ENCODE results near the gene FANCC.
"Not testable (repeated sequence)": the region's sequence is repeated elsewhere in the genome, so short reads cannot be mapped to it uniquely, and the experiment has no call there.

FANCC gene

DNA sequence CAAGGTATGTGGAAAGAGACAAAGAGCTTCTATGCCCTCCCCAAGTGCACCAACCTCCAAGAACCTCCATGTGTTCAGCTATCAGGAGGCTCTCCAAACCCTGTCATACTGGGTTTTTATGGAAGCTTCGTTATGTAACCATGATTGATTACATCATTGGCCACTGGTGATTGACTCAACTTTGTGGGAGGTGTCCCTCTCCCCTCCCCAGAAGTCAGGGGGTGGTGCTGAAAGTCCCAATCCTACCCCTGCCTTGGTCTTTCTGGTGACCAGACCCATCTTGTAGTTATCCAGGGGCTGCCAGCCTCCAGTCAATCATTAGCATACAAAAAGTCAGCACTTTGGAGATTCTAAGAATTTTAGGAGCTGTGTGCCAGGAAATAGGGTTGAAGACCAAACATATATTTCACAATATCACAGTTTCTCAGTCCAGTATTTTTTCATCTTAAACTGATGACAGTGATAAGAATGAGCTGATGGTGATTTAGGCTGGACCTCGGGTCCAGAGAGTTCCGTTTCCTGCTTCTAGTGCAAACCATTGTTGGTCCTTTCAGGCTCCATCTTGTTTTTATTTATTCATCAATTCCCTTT is 27.3 kb upstream of the FANCC start:
- H3K36me3 ChIP-seq (ENCODE audit: insufficient read depth, low read length): no peaks in the 10 kb centered on the region
- peaks cover 3% of the 10 kb centered on the region for H3K4me1 ChIP-seq (ENCODE audit: insufficient read depth, low read length)
- H2AFZ ChIP-seq (ENCODE audit: low read depth, low read length): no peak overlapping the region
- H3K27me3 ChIP-seq (ENCODE audit: insufficient read depth, low read length): no peaks in the 10 kb centered on the region
- peaks cover 8% of the 10 kb centered on the region for H3K9me3 ChIP-seq (ENCODE audit: low read length)
- H3K4me3 ChIP-seq (ENCODE audit: low read length): no peak overlapping the region

DNA sequence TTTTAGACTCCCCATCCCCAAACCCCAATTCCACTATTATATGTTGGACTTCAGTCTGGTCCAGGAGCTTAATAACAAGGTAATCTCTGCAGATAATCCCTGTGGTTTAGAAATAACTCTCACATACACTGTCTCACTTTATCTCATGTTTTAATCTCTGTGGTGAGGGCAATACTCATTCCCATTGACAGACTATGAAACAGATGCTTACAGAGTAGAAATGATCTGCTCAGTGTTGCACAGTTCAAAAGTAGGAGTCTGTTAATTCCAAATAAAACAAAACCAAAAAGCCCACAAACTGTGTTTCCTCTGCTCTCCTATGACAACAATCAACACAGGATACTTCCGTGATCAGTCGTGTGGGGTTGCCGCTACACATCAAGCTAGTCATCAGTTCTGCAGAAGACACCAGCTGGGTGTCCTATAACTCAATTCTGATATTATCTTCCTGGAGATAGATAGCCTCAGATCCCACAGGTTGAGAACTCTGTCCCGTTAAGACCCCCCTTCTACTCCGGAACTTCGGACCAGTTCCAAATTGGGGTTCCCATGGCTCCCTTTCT is 26.3 kb upstream of the FANCC start:
- H3K4me3 ChIP-seq (ENCODE audit: low read length): no peak overlapping the region
- H2AFZ ChIP-seq (ENCODE audit: low read depth, low read length): no peak overlapping the region
- H3K36me3 ChIP-seq (ENCODE audit: insufficient read depth, low read length): no peaks in the 10 kb centered on the region
- peaks cover 3% of the 10 kb centered on the region for H3K4me1 ChIP-seq (ENCODE audit: insufficient read depth, low read length)
- peaks cover 2% of the 10 kb centered on the region for H3K9me3 ChIP-seq (ENCODE audit: low read length)
- no peaks in the 10 kb centered on the region for H3K27me3 ChIP-seq (ENCODE audit: insufficient read depth, low read length)

DNA sequence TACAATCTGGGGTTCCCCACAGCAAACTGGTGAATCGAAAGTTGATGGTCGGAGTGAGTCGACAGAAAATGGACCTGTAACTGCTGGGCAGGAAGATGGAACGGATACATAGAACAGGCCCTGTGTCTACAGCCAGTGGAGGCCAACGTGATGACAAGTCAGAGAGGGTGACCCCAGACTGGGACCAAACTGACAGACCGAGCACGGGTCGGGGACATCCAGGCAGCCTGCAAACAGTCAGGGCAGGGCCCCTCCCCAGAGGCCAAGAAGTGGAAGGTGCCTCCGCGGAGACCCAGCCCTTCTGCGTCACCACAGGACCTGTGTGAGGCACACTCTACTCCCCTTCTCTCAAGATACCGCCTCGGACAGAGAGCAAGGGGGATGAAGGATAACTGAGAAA is 25.1 kb upstream of the FANCC start:
- H2AFZ ChIP-seq (ENCODE audit: low read depth, low read length): no peak overlapping the region
- peaks cover 3% of the 10 kb centered on the region for H3K4me1 ChIP-seq (ENCODE audit: insufficient read depth, low read length)
- H3K27me3 ChIP-seq (ENCODE audit: insufficient read depth, low read length): no peaks in the 10 kb centered on the region
- no peak overlapping the region for H3K4me3 ChIP-seq (ENCODE audit: low read length)
- peaks cover 5% of the 10 kb centered on the region for H3K9me3 ChIP-seq (ENCODE audit: low read length)
- H3K36me3 ChIP-seq (ENCODE audit: insufficient read depth, low read length): no peaks in the 10 kb centered on the region

- H3K27me3 ChIP-seq (ENCODE audit: insufficient read depth, low read length): no peaks in the 10 kb centered on the region
- H2AFZ ChIP-seq (ENCODE audit: low read depth, low read length): no peak overlapping the region
- H3K36me3 ChIP-seq (ENCODE audit: insufficient read depth, low read length): no peaks in the 10 kb centered on the region
- H3K4me3 ChIP-seq (ENCODE audit: low read length): no peak overlapping the region
- H3K9me3 ChIP-seq (ENCODE audit: low read length): peaks cover 4% of the 10 kb centered on the region
- peaks cover 3% of the 10 kb centered on the region for H3K4me1 ChIP-seq (ENCODE audit: insufficient read depth, low read length)
Measured at GRCh38 chr9:95341293-95341962, 23.9 kb upstream of the FANCC start.

DNA sequence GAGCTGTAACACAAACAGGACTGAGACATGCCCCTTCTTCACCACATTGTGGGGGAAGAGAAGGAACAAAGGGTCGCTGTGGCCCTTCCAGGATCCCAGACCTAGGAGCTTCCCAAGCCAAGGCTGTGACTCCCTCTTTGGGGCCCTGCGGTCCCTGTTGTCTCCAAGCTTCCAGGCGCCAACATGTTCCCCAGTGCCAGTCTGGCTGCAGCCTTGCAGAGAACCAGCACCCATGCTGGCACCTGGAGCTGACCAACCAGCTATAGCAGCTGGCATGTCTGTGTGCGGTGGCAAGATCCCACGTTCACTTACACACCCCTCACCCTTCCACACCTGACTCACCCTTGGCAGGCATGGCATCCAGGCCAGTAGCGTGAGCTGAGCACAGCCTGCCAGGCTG is 20.7 kb upstream of the FANCC start:
- Histone ChIP-seq H3K4me3 (ENCODE audit: low read length) (no peak overlapping the region), H2AFZ (ENCODE audit: low read depth, low read length) (no peak overlapping the region), H3K27me3 (ENCODE audit: insufficient read depth, low read length) (no peaks in the 10 kb centered on the region), H3K36me3 (ENCODE audit: insufficient read depth, low read length) (no peaks in the 10 kb centered on the region), H3K4me1 (ENCODE audit: insufficient read depth, low read length) (peaks cover 3% of the 10 kb centered on the region), H3K9me3 (ENCODE audit: low read length) (peaks cover 4% of the 10 kb centered on the region)

DNA sequence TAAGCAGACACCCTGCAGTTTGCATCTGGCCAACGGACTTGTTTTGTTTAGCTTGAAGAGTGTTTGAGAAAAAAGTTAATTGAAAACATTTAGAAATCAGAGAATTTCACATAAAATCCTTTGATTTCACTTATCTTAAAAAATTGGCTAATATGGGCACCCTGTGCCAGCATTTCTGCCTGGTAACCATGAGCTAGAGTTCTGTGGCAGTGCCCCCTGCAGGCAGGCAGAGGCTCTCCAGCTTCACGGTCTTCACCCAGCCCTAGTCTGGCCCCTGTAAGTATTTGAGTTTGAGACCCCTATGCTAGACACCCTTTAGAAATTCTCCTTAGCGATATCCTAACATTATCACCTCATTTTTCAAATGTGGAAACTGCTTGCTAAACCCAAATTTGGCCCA is 18.8 kb upstream of the FANCC start:
- no peak overlapping the region for H3K4me3 ChIP-seq (ENCODE audit: low read length)
- no peaks in the 10 kb centered on the region for H3K36me3 ChIP-seq (ENCODE audit: insufficient read depth, low read length)
- peaks cover 4% of the 10 kb centered on the region for H3K9me3 ChIP-seq (ENCODE audit: low read length)
- H3K4me1 ChIP-seq (ENCODE audit: insufficient read depth, low read length): no peaks in the 10 kb centered on the region
- H3K27me3 ChIP-seq (ENCODE audit: insufficient read depth, low read length): no peaks in the 10 kb centered on the region
- no peak overlapping the region for H2AFZ ChIP-seq (ENCODE audit: low read depth, low read length)

- Histone ChIP-seq H3K4me1 (ENCODE audit: insufficient read depth, low read length) (no peaks in the 10 kb centered on the region), H3K36me3 (ENCODE audit: insufficient read depth, low read length) (no peaks in the 10 kb centered on the region), H3K9me3 (ENCODE audit: low read length) (peaks cover 3% of the 10 kb centered on the region), H2AFZ (ENCODE audit: low read depth, low read length) (no peak overlapping the region), H3K27me3 (ENCODE audit: insufficient read depth, low read length) (no peaks in the 10 kb centered on the region), H3K4me3 (ENCODE audit: low read length) (no peak overlapping the region)
Measured at GRCh38 chr9:95333426-95333825, 15.9 kb upstream of the FANCC start.

- Histone ChIP-seq H3K4me1 (ENCODE audit: insufficient read depth, low read length) (no peaks in the 10 kb centered on the region), H3K36me3 (ENCODE audit: insufficient read depth, low read length) (no peaks in the 10 kb centered on the region), H3K4me3 (ENCODE audit: low read length) (no peak overlapping the region), H2AFZ (ENCODE audit: low read depth, low read length) (no peak overlapping the region), H3K27me3 (ENCODE audit: insufficient read depth, low read length) (no peaks in the 10 kb centered on the region), H3K9me3 (ENCODE audit: low read length) (no peaks in the 10 kb centered on the region)
Measured at GRCh38 chr9:95332860-95333259, 15.4 kb upstream of the FANCC start.

DNA sequence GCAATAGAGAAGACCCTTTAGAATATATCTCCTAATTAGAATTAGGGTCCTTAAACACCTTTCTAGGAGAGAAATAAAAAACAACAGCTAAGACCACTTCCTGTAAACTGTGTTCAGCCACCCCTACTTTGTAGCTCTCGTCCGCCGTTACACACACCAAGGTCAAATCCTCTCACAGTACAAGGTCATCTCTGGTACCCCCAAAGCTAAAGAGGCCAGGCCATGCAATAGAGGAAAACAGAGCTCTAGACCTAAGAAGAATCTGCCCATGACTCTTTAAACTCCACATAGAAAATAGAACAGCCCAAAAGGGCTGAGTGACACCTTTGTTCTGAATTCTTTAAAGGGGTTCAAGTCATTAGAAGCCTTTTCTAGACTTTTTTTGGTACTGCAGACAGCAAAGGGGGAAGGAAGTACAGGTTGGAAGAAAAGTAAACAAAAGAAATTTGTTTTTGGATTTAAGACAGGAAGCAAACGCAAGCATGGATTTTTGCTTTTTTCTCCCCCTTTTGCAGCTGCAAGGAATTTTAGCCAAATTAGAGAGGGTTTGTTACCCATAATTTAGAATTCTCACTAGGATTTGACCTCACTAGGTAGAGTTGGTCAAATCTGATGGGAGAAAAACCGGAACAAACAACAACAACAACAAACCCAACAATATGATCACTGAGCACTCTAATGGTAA is 13.4 kb upstream of the FANCC start:
- no peaks in the 10 kb centered on the region for H3K36me3 ChIP-seq (ENCODE audit: insufficient read depth, low read length)
- no peak overlapping the region for H3K4me3 ChIP-seq (ENCODE audit: low read length)
- H2AFZ ChIP-seq (ENCODE audit: low read depth, low read length): no peak overlapping the region
- H3K4me1 ChIP-seq (ENCODE audit: insufficient read depth, low read length): no peaks in the 10 kb centered on the region
- no peaks in the 10 kb centered on the region for H3K9me3 ChIP-seq (ENCODE audit: low read length)
- H3K27me3 ChIP-seq (ENCODE audit: insufficient read depth, low read length): no peaks in the 10 kb centered on the region

DNA sequence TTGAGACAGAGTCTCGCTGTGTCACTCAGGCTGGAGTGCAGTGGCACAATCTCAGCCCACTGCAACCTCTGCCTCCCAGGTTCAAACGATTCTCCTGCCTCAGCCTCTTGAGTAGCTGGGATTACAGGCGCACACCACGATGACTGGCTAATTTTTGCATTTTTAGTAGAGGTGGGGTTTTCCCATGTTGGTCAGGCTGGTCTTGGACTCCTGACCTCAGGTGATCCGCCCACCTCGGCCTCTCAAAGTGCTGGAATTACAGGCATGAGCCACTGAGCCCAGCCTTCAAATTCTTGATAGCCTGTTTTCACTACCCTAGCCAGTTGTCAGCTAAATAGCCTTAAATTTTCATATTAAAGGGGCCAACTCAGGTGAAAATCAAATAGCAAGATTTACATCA is 11.6 kb upstream of the FANCC start:
- not testable (repeated sequence) for H3K27me3 ChIP-seq (ENCODE audit: insufficient read depth, low read length); H2AFZ ChIP-seq (ENCODE audit: low read depth, low read length); H3K36me3 ChIP-seq (ENCODE audit: insufficient read depth, low read length); H3K9me3 ChIP-seq (ENCODE audit: low read length); H3K4me1 ChIP-seq (ENCODE audit: insufficient read depth, low read length); H3K4me3 ChIP-seq (ENCODE audit: low read length)

GRCh38 chr9:95327239-95327865 is 9.8 kb upstream of the FANCC start:
- H2AFZ ChIP-seq (ENCODE audit: low read depth, low read length): no peak overlapping the region
- H3K4me1 ChIP-seq (ENCODE audit: insufficient read depth, low read length): no peaks in the 10 kb centered on the region
- no peaks in the 10 kb centered on the region for H3K36me3 ChIP-seq (ENCODE audit: insufficient read depth, low read length)
- H3K27me3 ChIP-seq (ENCODE audit: insufficient read depth, low read length): no peaks in the 10 kb centered on the region
- no peaks in the 10 kb centered on the region for H3K9me3 ChIP-seq (ENCODE audit: low read length)
- no peak overlapping the region for H3K4me3 ChIP-seq (ENCODE audit: low read length)

- Histone ChIP-seq H3K27me3 (ENCODE audit: insufficient read depth, low read length) (no peaks in the 10 kb centered on the region), H3K36me3 (ENCODE audit: insufficient read depth, low read length) (no peaks in the 10 kb centered on the region), H3K9me3 (ENCODE audit: low read length) (no peaks in the 10 kb centered on the region), H2AFZ (ENCODE audit: low read depth, low read length) (no peak overlapping the region), H3K4me1 (ENCODE audit: insufficient read depth, low read length) (no peaks in the 10 kb centered on the region), H3K4me3 (ENCODE audit: low read length) (no peak overlapping the region)
Measured at GRCh38 chr9:95325221-95325620, 7.7 kb upstream of the FANCC start.

DNA sequence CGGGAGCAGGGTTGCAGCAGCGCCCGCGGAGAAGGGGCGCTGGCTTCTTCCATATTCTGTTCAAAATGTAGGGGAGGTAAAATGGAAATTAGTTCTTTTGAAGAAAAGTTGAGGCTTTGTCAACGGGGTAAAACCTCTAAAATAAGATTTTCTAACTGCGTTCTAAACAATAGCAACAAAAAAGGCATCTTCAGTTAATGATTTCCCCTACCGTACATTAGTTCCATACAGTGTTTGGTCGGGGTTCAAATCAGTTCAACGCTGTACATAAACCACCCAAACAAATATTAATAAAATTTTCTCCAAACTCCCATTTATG is 343 bp upstream of the FANCC start:
- Histone ChIP-seq H2AFZ (ENCODE audit: low read depth, low read length) (peak overlapping the region; percentile 90), H3K4me1 (ENCODE audit: insufficient read depth, low read length) (peaks cover 15% of the 10 kb centered on the region), H3K36me3 (ENCODE audit: insufficient read depth, low read length) (no peaks in the 10 kb centered on the region), H3K9me3 (ENCODE audit: low read length) (no peaks in the 10 kb centered on the region), H3K27me3 (ENCODE audit: insufficient read depth, low read length) (no peaks in the 10 kb centered on the region), H3K4me3 (ENCODE audit: low read length) (peak overlapping the region; percentile 77)
